GM03348 (cell line): Measurements from ENCODE around the gene CDCA7L.
A peak's percentile ranks its signal among the peaks of the same experiment; 100 is the strongest.
"Not testable (repeated sequence)": the region's sequence is repeated elsewhere in the genome, so short reads cannot be mapped to it uniquely, and the experiment has no call there.

Experiments
- DNase-seq: peaks from one replicate; pipeline ENCODE4 v3.0.0; 2012; ENCODE audit warnings: low spot score

Gene CDCA7L

GRCh38 chr7:21944616-21945453 lies 864 bp downstream of the CDCA7L start:
- DNase-seq: no peak

DNA sequence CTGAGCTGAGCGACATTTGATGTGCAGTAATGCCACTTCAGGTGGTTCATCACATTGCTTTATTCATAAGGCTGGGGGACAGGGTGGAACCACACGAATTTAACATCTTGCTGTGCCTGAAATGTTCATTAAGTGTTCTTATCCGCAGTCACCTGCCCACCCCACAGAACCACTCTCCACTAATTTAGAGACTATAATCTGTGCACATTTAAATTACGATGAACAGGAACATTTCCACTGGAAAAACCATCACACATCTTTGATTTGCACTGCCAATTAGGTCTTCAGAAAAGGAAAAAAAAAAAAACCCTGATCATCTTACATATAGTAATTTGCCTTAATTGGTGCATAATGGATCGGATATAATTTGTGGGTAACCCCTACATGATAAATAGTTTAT lies 2.3 kb downstream of the CDCA7L start:
- no peak for DNase-seq

- no peak for DNase-seq
Measured at GRCh38 chr7:21942955-21943354, 2.7 kb downstream of the CDCA7L start.

DNA sequence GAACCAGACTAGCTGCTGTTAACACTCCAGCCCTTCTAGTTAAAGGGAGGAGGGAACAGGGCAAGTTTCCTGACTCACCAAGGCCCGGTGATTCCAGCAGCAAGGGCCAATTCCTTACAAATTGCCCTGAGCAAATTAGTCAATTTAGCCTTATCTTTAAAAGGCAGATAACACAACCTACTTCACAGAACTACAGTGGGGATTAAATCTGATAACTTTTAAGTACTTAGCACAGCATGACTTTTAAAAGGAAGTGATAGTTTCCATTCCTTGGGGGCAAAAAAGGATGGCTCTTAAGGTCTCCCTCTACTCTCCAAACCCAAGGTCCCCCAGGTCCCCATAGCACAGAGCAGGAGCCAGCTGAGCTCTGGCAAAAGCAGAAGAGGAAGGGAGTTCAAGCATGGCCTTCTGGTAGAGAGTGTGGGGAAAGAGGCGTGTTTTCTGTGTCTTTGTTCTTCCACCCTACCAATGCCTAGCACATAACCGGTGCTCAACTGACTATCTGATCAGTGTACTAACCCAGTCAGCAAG lies 4.0 kb downstream of the CDCA7L start:
- DNase-seq: peak; percentile 57

DNA sequence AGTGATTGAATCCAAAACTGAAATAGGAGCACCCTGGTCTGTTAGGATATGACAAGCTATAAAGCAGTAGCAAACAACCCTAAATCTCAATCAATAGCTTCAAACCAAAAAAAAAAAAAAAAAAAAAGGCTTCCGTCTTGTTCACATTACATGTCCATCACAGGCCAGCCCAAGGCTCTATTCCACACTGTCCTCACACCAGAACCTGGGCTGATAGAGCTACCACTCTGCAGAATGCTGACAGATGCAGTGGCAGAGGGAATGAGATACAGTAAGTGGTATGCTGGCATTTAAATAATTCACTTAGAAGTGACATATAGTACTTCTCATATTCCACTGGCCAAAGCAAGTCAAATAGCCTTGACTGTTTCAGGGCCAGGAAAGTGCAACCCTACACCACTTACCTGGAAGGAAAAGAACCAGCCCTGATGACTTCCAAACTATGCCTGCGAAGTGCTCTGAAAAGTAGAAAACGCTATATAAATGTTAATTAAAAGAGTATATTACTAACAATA lies 5.8 kb downstream of the CDCA7L start:
- DNase-seq: no peak

DNA sequence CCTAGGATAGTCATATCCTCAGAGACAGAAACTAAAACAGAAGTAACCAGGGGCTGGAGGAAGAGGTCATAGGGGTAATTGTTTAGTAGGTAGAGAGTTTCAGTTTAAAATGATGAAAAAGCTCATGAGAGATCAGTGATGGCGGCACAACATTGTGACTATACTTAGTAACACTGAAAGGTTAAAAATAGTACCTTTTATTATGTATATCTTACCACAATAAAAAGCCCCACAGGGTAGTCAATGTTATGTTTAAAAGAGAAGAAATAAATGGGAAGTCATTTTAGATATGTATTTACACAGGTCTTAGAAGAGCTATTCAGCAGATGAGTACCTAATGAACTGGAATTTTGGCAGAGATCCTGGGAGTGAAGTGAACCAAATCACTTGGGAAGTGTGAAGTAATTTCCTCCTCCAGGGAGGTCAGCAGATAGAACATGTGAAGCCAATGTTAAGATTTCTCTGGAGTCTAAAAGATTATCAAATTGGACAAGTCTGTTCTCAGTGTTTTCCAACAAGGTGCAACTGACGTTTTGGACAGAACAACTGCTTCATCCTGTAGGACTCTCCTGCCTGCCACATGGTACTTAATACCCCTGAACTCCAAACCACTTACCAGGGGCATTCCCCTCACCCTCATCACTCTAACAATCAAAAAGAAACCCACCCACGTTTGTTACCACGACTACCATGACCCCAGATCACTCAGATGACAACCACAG lies 6.4 kb downstream of the CDCA7L start:
- peak; percentile 16 for DNase-seq

- no peak for DNase-seq
Measured at GRCh38 chr7:21938463-21938862, 7.2 kb downstream of the CDCA7L start.

- no peak for DNase-seq
Measured at GRCh38 chr7:21934808-21935207, 10.9 kb downstream of the CDCA7L start.

DNA sequence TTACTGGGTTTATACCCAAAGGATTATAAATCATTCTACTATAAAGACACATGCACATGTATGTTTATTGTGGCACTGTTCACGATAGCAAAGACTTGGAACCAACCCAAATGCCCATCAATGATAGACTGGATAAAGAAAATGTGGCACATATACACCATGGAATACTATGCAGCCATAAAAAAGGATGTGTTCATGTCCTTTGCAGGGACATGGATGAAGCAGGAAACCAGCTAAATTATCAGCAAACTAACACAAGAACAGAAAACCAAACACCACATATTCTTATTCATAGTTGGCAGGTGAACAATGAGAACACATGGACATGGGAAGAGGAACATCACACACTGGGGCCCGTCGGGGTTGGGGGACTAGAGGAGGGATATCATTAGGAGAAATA lies 12.4 kb downstream of the CDCA7L start:
- not testable (repeated sequence) for DNase-seq

DNA sequence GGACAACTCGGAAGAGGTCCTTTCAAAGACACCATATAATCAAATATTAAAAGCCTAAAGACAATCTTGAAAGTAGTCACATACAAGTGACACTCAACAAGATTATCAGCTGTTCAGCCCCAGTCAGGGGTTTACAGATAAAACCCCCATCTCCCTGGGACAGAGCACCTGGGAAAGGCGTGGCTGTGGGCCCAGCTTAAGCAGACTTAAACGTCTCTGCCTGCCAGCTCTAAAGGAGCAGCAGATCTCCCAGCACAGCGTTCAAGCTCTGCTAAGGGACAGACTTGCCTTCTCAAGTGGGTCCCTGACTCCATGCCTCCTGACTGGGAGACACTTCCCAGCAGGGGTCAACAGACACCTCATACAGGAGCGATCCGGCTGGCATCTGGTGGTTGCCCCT lies 18.0 kb downstream of the CDCA7L start:
- no peak for DNase-seq

DNA sequence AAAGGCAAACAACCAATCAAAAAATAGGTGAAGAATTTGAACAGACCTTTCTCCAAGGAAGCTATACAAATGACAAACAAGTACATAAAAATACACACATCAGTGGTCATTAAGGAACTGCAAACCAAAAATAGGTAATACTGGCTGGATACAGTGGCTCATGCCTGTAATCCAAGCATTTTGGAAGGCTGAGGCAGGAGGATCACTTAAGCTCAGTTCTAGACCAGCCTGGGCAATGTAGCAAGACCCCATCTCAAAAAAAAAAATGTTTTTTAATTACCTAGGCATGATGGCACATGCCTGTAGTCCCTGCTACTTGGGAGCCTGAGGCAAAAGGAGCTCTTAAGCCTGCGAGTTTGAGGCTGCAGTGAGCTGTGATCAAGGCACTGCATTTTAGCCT lies 19.3 kb downstream of the CDCA7L start:
- DNase-seq: no peak

GRCh38 chr7:21923658-21924057 lies 22.0 kb downstream of the CDCA7L start:
- no peak for DNase-seq

- DNase-seq: no peak
Measured at GRCh38 chr7:21922605-21923004, 23.1 kb downstream of the CDCA7L start.

DNA sequence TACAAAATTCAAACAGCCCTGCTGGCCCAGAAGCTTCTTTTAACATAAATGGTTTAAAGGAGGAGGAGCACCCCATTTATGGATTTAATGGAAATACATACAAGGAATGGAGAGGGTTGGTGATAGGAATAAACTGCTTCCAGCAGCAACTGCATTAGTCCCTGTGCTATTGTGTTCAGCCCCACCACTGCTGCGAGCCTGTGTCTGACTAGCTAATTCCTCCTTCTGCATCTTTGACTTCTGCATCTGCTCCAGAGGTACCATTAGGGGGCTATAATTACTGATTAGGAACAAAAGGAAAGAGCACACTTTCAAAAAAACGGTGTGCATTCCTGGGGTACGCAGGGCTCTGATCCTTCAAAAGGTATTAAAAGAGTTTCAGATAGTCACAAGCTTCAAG lies 24.8 kb downstream of the CDCA7L start:
- no peak for DNase-seq

GRCh38 chr7:21918216-21918615 lies 27.5 kb downstream of the CDCA7L start:
- DNase-seq: no peak

- DNase-seq: no peak
Measured at GRCh38 chr7:21916629-21917028, 29.1 kb downstream of the CDCA7L start.

DNA sequence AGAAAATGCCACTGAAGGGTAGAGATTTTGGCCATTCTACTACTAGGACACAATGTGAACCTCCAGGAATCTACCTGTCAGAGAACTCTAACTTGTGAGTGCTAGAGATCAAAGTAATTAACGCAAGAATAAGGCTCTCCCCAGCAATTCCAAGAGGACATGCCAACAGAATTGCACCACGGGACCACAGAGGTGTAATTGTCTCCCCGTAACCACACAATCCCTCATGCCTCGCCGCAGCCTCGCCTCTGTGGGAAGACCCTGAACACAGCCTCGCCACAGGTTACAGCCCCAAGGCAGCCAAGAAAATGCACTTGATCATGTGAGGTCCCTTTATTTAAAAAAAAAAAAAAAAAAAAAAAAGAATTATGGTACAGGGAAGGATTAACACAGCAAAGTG lies 29.5 kb downstream of the CDCA7L start:
- no peak for DNase-seq

GRCh38 chr7:21915140-21915539 lies 30.6 kb downstream of the CDCA7L start:
- no peak for DNase-seq

DNA sequence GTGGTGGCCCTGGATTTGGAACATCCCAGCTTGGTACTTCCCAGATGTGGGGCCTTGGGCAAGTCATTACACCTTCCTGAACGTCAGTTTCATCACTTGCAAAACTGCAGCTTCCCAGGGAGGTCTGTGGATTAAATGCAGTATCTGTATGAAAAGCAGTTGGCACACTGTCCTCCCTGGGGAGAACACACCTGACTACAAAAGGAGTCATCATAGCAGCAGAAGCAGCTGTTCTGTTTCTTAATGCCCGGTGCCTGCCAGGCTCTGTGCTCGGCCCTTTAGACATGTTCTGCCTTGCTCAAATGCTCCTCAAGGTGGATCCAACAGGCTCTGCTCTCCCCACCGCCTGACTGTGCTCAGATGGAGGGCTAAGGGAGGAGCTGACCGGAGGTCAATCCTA lies 31.0 kb downstream of the CDCA7L start:
- DNase-seq: no peak

- no peak for DNase-seq
Measured at GRCh38 chr7:21912931-21913780, 32.5 kb downstream of the CDCA7L start.

- DNase-seq: peak; percentile 83
Measured at GRCh38 chr7:21912305-21912704, 33.4 kb downstream of the CDCA7L start.

DNA sequence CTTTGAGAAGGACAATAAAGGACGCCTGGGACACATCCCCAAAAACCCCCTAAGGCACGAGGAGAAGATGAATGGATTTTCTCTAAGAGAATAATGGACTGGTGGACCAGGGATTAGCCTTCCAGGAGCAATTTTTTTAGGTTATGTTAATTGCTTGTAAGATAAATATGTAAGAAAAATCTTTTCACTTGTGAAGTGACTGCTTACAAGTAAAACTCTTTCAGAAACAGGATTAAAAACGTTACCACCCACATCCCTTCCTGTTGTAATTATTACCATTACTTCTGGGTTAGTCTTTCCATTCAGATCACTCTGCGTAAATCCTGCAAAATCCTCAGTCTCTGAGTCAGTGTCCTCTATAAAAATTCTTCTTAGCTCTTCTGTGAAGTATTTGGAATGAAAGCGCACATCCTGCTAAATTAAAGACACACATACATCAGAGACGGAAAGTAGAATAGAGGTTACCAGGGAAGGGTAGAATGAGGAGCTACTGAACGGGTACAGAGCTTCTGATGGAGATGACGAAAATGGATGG lies 34.3 kb downstream of the CDCA7L start:
- peak; percentile 74 for DNase-seq
